Loucy (cell line): ENCODE measurements around the gene RARRES1.

Source experiments
- H2AFZ ChIP-seq: fragments of 200-600 bp; sonication (generic); 2 replicates; pipeline ENCODE4 v1.6.0; 2016; ENCODE audit warnings: antibody characterized with exemption, mild to moderate bottlenecking, low read length, moderate library complexity
- H3F3A ChIP-seq: fragments of 200-600 bp; 2 replicates; pipeline ENCODE4 v1.6.0; 2016; ENCODE audit warnings: antibody characterized with exemption, low read depth, mild to moderate bottlenecking
- H3K27me3 ChIP-seq: fragments of 200-600 bp; sonication (generic); 2 replicates; pipeline ENCODE4 v1.6.1; 2014; ENCODE audit warnings: low read length, mild to moderate bottlenecking; ENCODE audit not compliant: insufficient read depth, poor library complexity, severe bottlenecking
- H3K36me3 ChIP-seq: fragments of 200-600 bp; sonication (generic); 2 replicates; pipeline ENCODE4 v1.6.1; 2016; ENCODE audit warnings: low read length; ENCODE audit not compliant: insufficient read depth
- H3K4me1 ChIP-seq: fragments of 200-600 bp; sonication (generic); 2 replicates; pipeline ENCODE4 v1.5.1; 2014; ENCODE audit warnings: low read length, mild to moderate bottlenecking; ENCODE audit not compliant: insufficient read depth, poor library complexity, severe bottlenecking
- H3K4me2 ChIP-seq: fragments of 200-600 bp; sonication (generic); 2 replicates; pipeline ENCODE4 v1.6.0; 2014; ENCODE audit warnings: antibody characterized with exemption, low read length, low read depth, mild to moderate bottlenecking; ENCODE audit not compliant: poor library complexity, severe bottlenecking
- H3K4me3 ChIP-seq: fragments of 200-600 bp; sonication (generic); 2 replicates; pipeline ENCODE4 v1.5.1; 2014; ENCODE audit warnings: low read length, mild to moderate bottlenecking, mixed read lengths; ENCODE audit not compliant: poor library complexity, severe bottlenecking
- H3K79me2 ChIP-seq: fragments of 200-600 bp; sonication (generic); 2 replicates; pipeline ENCODE4 v1.6.1; 2014; ENCODE audit warnings: low read length; ENCODE audit not compliant: insufficient read depth
- H3K9ac ChIP-seq: fragments of 200-600 bp; sonication (generic); 2 replicates; pipeline ENCODE4 v1.6.0; 2014; ENCODE audit warnings: mild to moderate bottlenecking, low read depth, low read length, moderate library complexity; ENCODE audit not compliant: poor library complexity, severe bottlenecking
- H3K9me2 ChIP-seq: fragments of 200-600 bp; sonication (generic); replicated peaks from 2 replicates; pipeline ENCODE4 v1.6.1; 2016; ENCODE audit warnings: low read depth, low read length, mixed read lengths
- H3K9me3 ChIP-seq: fragments of 200-600 bp; sonication (generic); 2 replicates; pipeline ENCODE4 v1.6.1; 2014; ENCODE audit warnings: mild to moderate bottlenecking, antibody characterized with exemption, low read length, low read depth; ENCODE audit not compliant: insufficient read depth
- H4K20me1 ChIP-seq: fragments of 200-600 bp; sonication (generic); 2 replicates; pipeline ENCODE4 v1.6.0; 2014; ENCODE audit warnings: antibody characterized with exemption, low read length, mild to moderate bottlenecking; ENCODE audit not compliant: insufficient read depth, poor library complexity, severe bottlenecking
- EZH2phosphoT487 ChIP-seq: fragments of 200-600 bp; IDR thresholded peaks from 2 replicates; pipeline ENCODE4 v1.6.1; 2018; ENCODE audit warnings: antibody characterized with exemption, mild to moderate bottlenecking, moderate library complexity, borderline replicate concordance
- TF ChIP-seq, protein P1 (sequence below): fragments of 200-600 bp; sonication (generic); conservative IDR thresholded peaks from 2 replicates; pipeline ENCODE4 v1.5.1; 2014; ENCODE audit warnings: mild to moderate bottlenecking, antibody characterized with exemption, low read length

Gene RARRES1

DNA sequence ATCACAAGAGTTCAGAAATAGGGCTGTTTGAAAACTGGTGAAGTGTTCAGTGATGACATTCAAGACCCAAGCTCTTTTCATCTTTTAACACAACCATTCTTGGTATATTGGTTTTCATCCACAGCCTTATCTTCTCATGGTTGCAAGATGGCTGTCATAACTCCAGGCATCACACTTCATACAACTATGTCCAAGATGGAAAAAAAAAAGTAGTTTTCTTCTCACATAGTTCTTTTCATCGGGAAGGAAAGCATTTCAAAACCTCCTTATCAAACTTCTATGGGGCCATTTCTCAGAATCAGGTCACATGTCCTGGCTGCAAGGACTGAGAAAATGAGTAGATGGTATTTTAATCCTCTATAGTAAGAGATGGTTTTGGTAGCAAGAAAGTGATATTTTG is 48.5 kb upstream of the RARRES1 start:
- H3K79me2 ChIP-seq = no peaks in the 10 kb centered on the region
- no peaks in the 10 kb centered on the region for H3K4me1 ChIP-seq
- no peaks in the 10 kb centered on the region for H3K9me3 ChIP-seq
- H3K27me3 ChIP-seq = no peaks in the 10 kb centered on the region
- TF ChIP-seq, protein P1, sequence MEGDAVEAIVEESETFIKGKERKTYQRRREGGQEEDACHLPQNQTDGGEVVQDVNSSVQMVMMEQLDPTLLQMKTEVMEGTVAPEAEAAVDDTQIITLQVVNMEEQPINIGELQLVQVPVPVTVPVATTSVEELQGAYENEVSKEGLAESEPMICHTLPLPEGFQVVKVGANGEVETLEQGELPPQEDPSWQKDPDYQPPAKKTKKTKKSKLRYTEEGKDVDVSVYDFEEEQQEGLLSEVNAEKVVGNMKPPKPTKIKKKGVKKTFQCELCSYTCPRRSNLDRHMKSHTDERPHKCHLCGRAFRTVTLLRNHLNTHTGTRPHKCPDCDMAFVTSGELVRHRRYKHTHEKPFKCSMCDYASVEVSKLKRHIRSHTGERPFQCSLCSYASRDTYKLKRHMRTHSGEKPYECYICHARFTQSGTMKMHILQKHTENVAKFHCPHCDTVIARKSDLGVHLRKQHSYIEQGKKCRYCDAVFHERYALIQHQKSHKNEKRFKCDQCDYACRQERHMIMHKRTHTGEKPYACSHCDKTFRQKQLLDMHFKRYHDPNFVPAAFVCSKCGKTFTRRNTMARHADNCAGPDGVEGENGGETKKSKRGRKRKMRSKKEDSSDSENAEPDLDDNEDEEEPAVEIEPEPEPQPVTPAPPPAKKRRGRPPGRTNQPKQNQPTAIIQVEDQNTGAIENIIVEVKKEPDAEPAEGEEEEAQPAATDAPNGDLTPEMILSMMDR = no peak
- no peak for TF ChIP-seq EZH2phosphoT487
- H3K4me2 ChIP-seq = no peak overlapping the region
- no peaks in the 10 kb centered on the region for H3F3A ChIP-seq
- H3K9me2 ChIP-seq = no peaks in the 10 kb centered on the region
- no peaks in the 10 kb centered on the region for H4K20me1 ChIP-seq
- no peak overlapping the region for H3K9ac ChIP-seq
- H2AFZ ChIP-seq = no peak overlapping the region
- H3K4me3 ChIP-seq = no peak overlapping the region
- no peaks in the 10 kb centered on the region for H3K36me3 ChIP-seq

DNA sequence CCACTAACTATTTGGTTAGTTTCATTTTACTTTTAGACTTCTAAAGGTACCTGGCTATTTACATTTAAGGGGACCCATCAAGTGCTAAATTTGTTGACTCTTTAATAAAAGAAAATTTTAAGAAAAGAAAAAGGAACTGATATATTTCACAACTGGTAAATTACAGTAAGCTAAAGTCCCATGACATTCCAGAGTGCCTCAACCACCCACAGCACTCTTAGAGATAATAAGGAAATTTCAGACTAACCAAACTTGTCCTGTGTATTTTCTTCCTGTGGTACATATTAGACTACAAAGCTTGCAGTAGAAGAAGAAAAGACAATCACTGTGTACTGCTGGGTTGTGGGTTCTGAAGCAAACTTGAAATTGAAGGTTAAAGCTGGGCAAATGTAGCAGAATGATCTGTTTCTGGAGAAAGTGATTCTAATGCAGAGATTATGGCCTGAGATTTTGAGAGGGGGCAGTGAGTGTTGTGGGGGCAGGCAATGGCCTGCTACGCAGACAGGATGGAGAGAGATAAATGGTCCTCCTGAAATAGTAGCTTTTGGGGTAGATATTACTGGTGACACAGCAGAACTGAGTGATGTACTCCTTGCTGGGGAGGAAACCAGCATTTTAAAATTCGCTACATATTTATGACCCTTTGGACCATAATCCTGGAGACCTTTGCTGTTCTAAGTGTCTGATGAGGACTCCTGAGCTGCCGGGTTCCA is 45.1 kb upstream of the RARRES1 start:
- no peaks in the 10 kb centered on the region for H4K20me1 ChIP-seq

GRCh38 chr3:158776531-158776930 is 44.3 kb upstream of the RARRES1 start:
- Histone ChIP-seq H2AFZ (peak overlapping the region; percentile 25; the same call in 1 of the 2 replicates), H3K4me2 (no peak overlapping the region)

More for the DNA sequence above, 45.1 kb upstream of the RARRES1 start:
- Histone ChIP-seq H3K4me1 (no peaks in the 10 kb centered on the region), H3K36me3 (no peaks in the 10 kb centered on the region), H2AFZ (no peak overlapping the region), H3K4me3 (no peak overlapping the region), H3K79me2 (no peaks in the 10 kb centered on the region), H3K9me2 (no peaks in the 10 kb centered on the region), H3K9me3 (no peaks in the 10 kb centered on the region), H3K4me2 (no peak overlapping the region), H3F3A (no peaks in the 10 kb centered on the region), H3K9ac (no peak overlapping the region), H3K27me3 (no peaks in the 10 kb centered on the region)
- TF ChIP-seq EZH2phosphoT487 = no peak
- TF ChIP-seq, protein P1 = no peak

More at GRCh38 chr3:158776531-158776930, 44.3 kb upstream of the RARRES1 start:
- Histone ChIP-seq H3K9me3 (no peaks in the 10 kb centered on the region), H3K36me3 (no peaks in the 10 kb centered on the region), H3K9me2 (no peaks in the 10 kb centered on the region), H3K4me1 (no peaks in the 10 kb centered on the region), H3K9ac (no peak overlapping the region), H3K4me3 (no peak overlapping the region), H3K79me2 (no peaks in the 10 kb centered on the region), H3F3A (no peaks in the 10 kb centered on the region), H4K20me1 (no peaks in the 10 kb centered on the region), H3K27me3 (no peaks in the 10 kb centered on the region)
- TF ChIP-seq, protein P1 = no peak
- no peak for TF ChIP-seq EZH2phosphoT487
